GM18502 (cell line): ENCODE measurements around the gene MOK.

Source experiments
- ATAC-seq: cut with Tn5 transposase; IDR thresholded peaks from one replicate; pipeline ENCODE4 v1.9.1; 2021; ENCODE audit warnings: mild to moderate bottlenecking; ENCODE audit not compliant: unreplicated experiment, poor library complexity

The MOK gene

GRCh38 chr14:102187044-102187443 lies 117.9 kb downstream of the MOK start:
- no peak for ATAC-seq

- no peak for ATAC-seq
Measured at GRCh38 chr14:102185360-102185759, 119.6 kb downstream of the MOK start.

- no peak for ATAC-seq
Measured at GRCh38 chr14:102184316-102185035, 120.5 kb downstream of the MOK start.

GRCh38 chr14:102183886-102184285 lies 121.1 kb downstream of the MOK start:
- ATAC-seq = no peak

GRCh38 chr14:102182936-102183619 lies 121.9 kb downstream of the MOK start:
- ATAC-seq = no peak

- ATAC-seq = no peak
Measured at GRCh38 chr14:102182190-102182589, 122.8 kb downstream of the MOK start.

GRCh38 chr14:102181187-102181586 lies 123.8 kb downstream of the MOK start:
- no peak for ATAC-seq

GRCh38 chr14:102180248-102180998 lies 124.5 kb downstream of the MOK start:
- ATAC-seq = no peak
